ENCODE measurements around the gene CELF4. TPM values are rescaled to one million over a fixed set of nuclear protein-coding genes. Genes with fewer than 3 reads are reported as not detected.

The CELF4 gene
- total and polyA plus RNA-seq, 5 donors from 2014 or later, result 0.08 to 0.30 (median 0.08) TPM; not detected in 2

DNA sequence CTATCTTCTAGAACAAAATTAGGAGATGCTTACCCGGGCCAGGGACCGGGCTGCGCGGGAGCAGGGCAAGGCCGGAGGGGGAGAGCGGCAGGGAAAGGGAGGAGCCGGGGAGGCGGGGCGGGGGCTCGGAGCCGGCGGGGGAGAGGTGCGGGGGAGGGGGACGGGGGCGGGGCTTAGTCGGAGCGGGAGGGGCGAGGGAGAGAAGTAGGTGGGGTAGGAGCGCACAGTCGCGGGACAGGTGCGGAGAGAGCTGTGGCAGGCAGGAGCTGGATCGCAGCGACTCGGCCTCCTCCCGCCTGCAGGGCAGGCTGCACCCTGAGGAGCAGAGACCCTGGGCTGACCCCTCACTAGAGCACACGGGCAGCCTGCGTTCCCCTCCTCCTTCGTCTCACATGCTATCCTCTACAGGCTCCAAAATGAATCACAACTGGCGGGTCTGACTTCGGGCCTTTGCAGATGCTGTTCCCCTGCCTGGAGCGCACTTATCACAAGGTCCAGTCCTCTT lies 290.3 kb downstream of the CELF4 start:
- Mint-ChIP-seq H3K27me3 (peaks cover 20% of the 10 kb centered on the region), H3K4me3 (peak overlapping the region in 1 of 4 donors; percentile 29), H3K4me1 (peaks cover 0 to 3% (median 0%) of the 10 kb centered on the region in 4 donors), H3K27ac (no peak overlapping the region), H3K36me3 (no peaks in the 10 kb centered on the region), H3K9me3 (peaks cover 0 to 4% (median 0%) of the 10 kb centered on the region in 7 donors)
- Histone ChIP-seq H3K27ac (ENCODE audit: insufficient read depth, low read length, poor library complexity, severe bottlenecking) (no peak overlapping the region), H3K4me1 (ENCODE audit: control insufficient read depth, insufficient read depth, low read length, poor library complexity, severe bottlenecking) (no peaks in the 10 kb centered on the region), H3K27me3 (ENCODE audit: control insufficient read depth, insufficient read depth, low read length) (no peaks in the 10 kb centered on the region), H3K36me3 (ENCODE audit: control insufficient read depth, insufficient read depth, low read length) (no peaks in the 10 kb centered on the region), H3K9me3 (ENCODE audit: control insufficient read depth in 2 of 2, low read length in 2 of 2) (no peaks in the 10 kb centered on the region), H3K4me3 (ENCODE audit: low read depth, low read length) (no peak overlapping the region)
- ATAC-seq (ENCODE audit: low read depth in 2 of 2) (no peak), DNase-seq (no peak)

DNA sequence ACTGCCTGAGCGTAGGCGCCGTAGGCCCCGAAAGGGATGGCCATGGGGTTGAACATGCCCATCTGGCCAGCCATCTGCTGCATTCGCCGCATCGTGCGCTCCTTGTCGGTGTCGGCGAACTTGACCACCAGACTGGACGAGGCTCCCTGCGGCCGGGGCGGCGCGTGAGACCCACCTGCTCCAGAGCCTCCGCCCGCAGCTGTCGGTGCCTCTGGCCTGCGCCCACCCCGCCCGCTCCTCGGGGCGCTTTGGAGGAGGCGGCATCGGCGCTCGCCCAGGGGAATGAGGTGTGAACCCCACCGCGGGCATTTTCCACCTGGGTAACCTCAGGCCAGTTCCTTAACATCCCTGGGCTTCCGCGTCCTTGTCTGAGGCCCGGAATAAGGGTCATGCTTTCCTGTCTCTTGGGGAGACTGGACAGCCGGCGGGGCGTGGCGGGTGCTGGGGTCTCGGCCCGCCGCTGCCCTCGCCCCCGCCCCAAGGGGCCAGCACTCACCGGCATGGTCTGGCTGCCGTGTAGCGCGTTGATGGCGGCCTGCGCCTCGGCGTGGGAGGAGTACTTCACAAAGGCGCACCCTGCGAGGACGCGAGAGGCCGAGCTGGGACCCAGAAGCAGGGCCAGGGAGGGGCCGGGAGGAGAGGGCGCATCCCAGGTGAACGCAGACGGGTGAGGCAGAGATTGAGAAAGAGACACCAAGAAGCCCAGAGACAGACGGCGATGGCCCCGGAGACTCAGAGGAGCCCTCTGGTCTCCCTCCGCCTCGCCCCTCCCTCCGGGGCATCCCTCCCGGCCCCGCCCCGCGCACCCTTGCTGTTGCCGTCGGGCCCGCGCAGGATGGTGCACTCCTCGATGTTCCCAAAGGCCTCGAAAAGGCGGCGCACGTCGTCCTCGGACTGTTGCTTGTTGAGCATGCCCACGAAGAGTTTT lies 291.0 kb downstream of the CELF4 start:
- Mint-ChIP-seq H3K9me3 (peaks cover 0 to 4% (median 0%) of the 10 kb centered on the region in 7 donors), H3K27ac (no peak overlapping the region), H3K27me3 (peaks cover 20% of the 10 kb centered on the region), H3K4me3 (no peak overlapping the region), H3K36me3 (no peaks in the 10 kb centered on the region), H3K4me1 (peaks cover 0 to 3% (median 0%) of the 10 kb centered on the region in 4 donors)
- Histone ChIP-seq H3K9me3 (ENCODE audit: control insufficient read depth in 2 of 2, low read length in 2 of 2) (no peaks in the 10 kb centered on the region), H3K4me3 (ENCODE audit: low read depth, low read length) (no peak overlapping the region), H3K36me3 (ENCODE audit: control insufficient read depth, insufficient read depth, low read length) (no peaks in the 10 kb centered on the region), H3K27ac (ENCODE audit: insufficient read depth, low read length, poor library complexity, severe bottlenecking) (no peak overlapping the region), H3K27me3 (ENCODE audit: control insufficient read depth, insufficient read depth, low read length) (no peaks in the 10 kb centered on the region), H3K4me1 (ENCODE audit: control insufficient read depth, insufficient read depth, low read length, poor library complexity, severe bottlenecking) (no peaks in the 10 kb centered on the region)
- DNase-seq (no peak), ATAC-seq (ENCODE audit: low read depth in 2 of 2) (no peak)

DNA sequence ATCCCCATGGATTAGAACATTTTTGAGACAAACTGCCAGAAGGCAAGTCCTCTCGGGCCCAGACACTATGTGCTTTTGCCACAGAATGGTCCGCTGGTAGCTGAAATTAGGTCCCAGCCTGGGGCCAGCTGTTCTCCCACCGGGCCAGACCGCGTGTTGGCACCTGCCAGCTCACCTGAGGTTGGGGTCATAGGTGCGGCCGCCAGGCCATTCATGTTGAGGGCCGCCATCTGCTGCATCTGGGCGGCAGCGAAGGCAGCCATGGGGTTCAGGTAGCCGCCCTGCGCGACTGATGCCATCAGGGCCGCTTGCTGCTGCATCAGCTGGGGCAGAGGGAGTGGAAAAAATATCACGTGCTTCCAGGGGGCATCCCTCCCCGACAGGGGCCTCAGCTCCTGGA lies 292.8 kb downstream of the CELF4 start:
- Mint-ChIP-seq H3K36me3 (no peaks in the 10 kb centered on the region), H3K4me1 (peaks cover 0 to 3% (median 0%) of the 10 kb centered on the region in 4 donors), H3K27ac (no peak overlapping the region), H3K4me3 (no peak overlapping the region), H3K27me3 (peaks cover 16% of the 10 kb centered on the region), H3K9me3 (peaks cover 0 to 6% (median 0%) of the 10 kb centered on the region in 7 donors)
- Histone ChIP-seq H3K36me3 (ENCODE audit: control insufficient read depth, insufficient read depth, low read length) (no peaks in the 10 kb centered on the region), H3K4me1 (ENCODE audit: control insufficient read depth, insufficient read depth, low read length, poor library complexity, severe bottlenecking) (no peaks in the 10 kb centered on the region), H3K4me3 (ENCODE audit: low read depth, low read length) (no peak overlapping the region), H3K27ac (ENCODE audit: insufficient read depth, low read length, poor library complexity, severe bottlenecking) (no peak overlapping the region), H3K27me3 (ENCODE audit: control insufficient read depth, insufficient read depth, low read length) (no peaks in the 10 kb centered on the region), H3K9me3 (ENCODE audit: control insufficient read depth in 2 of 2, low read length in 2 of 2) (no peaks in the 10 kb centered on the region)
- ATAC-seq (ENCODE audit: low read depth in 2 of 2), result no peak
- no peak for DNase-seq

DNA sequence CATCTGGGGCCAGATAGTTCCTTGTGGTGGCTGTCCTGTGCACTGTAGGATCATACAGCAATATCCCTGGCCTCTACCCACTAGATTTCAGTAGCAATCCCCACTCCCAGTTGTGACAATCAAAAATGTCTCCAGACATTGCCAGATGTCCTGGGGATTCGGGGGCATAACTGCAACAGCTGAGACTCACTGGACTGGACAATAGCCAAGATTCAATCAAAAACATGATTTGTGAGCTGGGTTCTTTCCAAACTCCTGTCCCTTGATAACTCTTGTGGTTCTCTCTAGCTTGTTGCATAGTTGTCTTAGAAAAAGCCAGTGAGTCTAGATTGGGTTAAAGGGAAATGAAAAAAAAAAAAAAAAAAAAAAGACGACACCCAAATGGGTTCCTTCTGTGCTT lies 293.4 kb downstream of the CELF4 start:
- H3K27me3 ChIP-seq (ENCODE audit: control insufficient read depth, insufficient read depth, low read length), result no peaks in the 10 kb centered on the region
- H3K4me1 ChIP-seq (ENCODE audit: control insufficient read depth, insufficient read depth, low read length, poor library complexity, severe bottlenecking), result no peaks in the 10 kb centered on the region
- peaks cover 16% of the 10 kb centered on the region for H3K27me3 Mint-ChIP-seq
- no peaks in the 10 kb centered on the region for H3K9me3 ChIP-seq (ENCODE audit: control insufficient read depth in 2 of 2, low read length in 2 of 2)
- H3K4me3 ChIP-seq (ENCODE audit: low read depth, low read length), result no peak overlapping the region
- no peaks in the 10 kb centered on the region for H3K36me3 Mint-ChIP-seq
- DNase-seq (no peak), ATAC-seq (ENCODE audit: low read depth in 2 of 2) (no peak)
- no peak overlapping the region for H3K4me3 Mint-ChIP-seq
- peaks cover 0 to 6% (median 0%) of the 10 kb centered on the region in 7 donors for H3K9me3 Mint-ChIP-seq
- no peaks in the 10 kb centered on the region for H3K36me3 ChIP-seq (ENCODE audit: control insufficient read depth, insufficient read depth, low read length)
- H3K27ac Mint-ChIP-seq, result no peak overlapping the region
- no peak overlapping the region for H3K27ac ChIP-seq (ENCODE audit: insufficient read depth, low read length, poor library complexity, severe bottlenecking)
- peaks cover 0 to 3% (median 0%) of the 10 kb centered on the region in 4 donors for H3K4me1 Mint-ChIP-seq

DNA sequence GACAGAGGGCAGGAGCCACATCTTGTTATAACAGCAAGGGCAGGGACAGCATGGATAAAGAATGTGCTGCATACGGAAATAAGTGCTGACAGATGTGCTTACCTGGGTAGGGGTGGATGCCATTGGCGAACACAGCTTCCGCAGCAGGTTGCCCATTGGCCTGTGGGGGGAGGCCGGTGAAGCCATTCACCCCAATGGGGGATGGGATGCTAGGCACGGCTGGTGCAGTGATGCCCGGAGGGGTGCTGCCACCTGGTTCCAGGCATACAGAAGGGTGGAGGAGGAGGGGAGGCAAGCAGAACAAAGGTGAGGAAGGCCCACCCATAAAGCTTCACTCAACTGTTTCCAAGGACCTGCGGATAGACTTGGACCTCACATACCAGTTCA lies 294.9 kb downstream of the CELF4 start:
- no peak overlapping the region for H3K4me3 Mint-ChIP-seq
- Histone ChIP-seq H3K4me3 (ENCODE audit: low read depth, low read length) (no peak overlapping the region), H3K4me1 (ENCODE audit: control insufficient read depth, insufficient read depth, low read length, poor library complexity, severe bottlenecking) (no peaks in the 10 kb centered on the region), H3K27me3 (ENCODE audit: control insufficient read depth, insufficient read depth, low read length) (no peaks in the 10 kb centered on the region), H3K27ac (ENCODE audit: insufficient read depth, low read length, poor library complexity, severe bottlenecking) (no peak overlapping the region), H3K36me3 (ENCODE audit: control insufficient read depth, insufficient read depth, low read length) (no peaks in the 10 kb centered on the region), H3K9me3 (ENCODE audit: control insufficient read depth in 2 of 2, low read length in 2 of 2) (no peaks in the 10 kb centered on the region)
- H3K36me3 Mint-ChIP-seq, result no peaks in the 10 kb centered on the region
- peaks cover 0 to 3% (median 0%) of the 10 kb centered on the region in 4 donors for H3K4me1 Mint-ChIP-seq
- no peak for DNase-seq
- peaks cover 0 to 4% (median 0%) of the 10 kb centered on the region in 7 donors for H3K9me3 Mint-ChIP-seq
- no peak for ATAC-seq (ENCODE audit: low read depth in 2 of 2)
- H3K27ac Mint-ChIP-seq, result peak overlapping the region in 1 of 3 donors; percentile 74
- peaks cover 7% of the 10 kb centered on the region for H3K27me3 Mint-ChIP-seq

DNA sequence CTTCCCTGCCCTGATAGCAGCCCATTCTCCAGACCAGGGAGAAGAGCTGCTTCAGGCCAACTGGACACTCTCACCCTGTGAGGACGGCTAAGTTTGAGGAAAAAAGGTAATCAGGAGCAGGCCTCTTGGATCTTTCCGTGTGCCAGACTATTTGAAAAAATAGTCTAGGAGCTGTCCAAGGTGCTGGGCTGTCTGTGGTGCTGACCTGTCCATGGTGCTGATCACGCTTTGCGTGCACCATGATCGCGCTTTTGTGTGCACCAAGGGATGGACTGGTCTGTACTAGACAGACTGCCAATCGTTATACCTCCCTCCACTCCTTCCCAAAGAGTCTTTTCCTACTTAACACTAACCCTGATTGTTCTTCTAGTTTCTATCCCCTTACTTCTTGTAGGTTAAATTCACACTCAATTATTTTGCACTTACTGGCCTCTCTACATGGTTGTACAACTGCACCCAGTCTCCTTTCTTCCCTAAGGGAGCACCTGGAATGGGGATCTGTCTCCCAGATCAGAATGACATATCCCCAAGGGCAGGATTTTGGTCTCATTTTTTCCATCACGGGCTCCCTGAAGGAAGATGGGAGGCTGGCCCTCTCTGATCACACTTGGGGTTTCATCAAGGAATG lies 295.4 kb downstream of the CELF4 start:
- DNase-seq, result peak in 1 of 3 donors; percentile 12
- no peaks in the 10 kb centered on the region for H3K9me3 ChIP-seq (ENCODE audit: control insufficient read depth in 2 of 2, low read length in 2 of 2)
- no peak overlapping the region for H3K4me3 ChIP-seq (ENCODE audit: low read depth, low read length)

DNA sequence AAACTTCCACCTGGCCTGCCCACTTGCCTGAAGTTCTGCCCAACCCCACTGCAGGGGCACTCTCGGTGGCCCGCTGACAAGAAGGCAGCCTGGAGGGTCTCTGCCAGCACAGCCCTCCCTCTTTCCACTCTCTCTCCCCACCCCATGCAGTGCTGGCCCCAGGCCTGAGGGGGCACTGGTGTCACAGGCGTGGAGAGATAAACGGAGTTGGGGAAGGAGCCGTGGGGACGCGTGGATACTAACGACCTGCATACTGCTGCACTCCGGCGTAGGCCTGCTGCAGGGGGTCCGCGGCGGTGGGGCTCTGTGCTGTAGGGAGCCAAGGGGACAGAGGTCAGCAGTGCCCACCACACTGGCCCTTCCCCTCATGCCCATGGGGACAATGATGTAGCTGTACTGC lies 299.3 kb downstream of the CELF4 start:
- Histone ChIP-seq H3K4me3 (ENCODE audit: low read depth, low read length) (no peak overlapping the region), H3K27me3 (ENCODE audit: control insufficient read depth, insufficient read depth, low read length) (no peaks in the 10 kb centered on the region), H3K4me1 (ENCODE audit: control insufficient read depth, insufficient read depth, low read length, poor library complexity, severe bottlenecking) (no peaks in the 10 kb centered on the region), H3K36me3 (ENCODE audit: control insufficient read depth, insufficient read depth, low read length) (no peaks in the 10 kb centered on the region), H3K27ac (ENCODE audit: insufficient read depth, low read length, poor library complexity, severe bottlenecking) (no peak overlapping the region), H3K9me3 (ENCODE audit: control insufficient read depth in 2 of 2, low read length in 2 of 2) (no peaks in the 10 kb centered on the region)
- peaks cover 0 to 1% (median 0%) of the 10 kb centered on the region in 7 donors for H3K9me3 Mint-ChIP-seq
- no peak overlapping the region for H3K4me3 Mint-ChIP-seq
- no peaks in the 10 kb centered on the region for H3K4me1 Mint-ChIP-seq
- H3K36me3 Mint-ChIP-seq, result no peaks in the 10 kb centered on the region
- peaks cover 7% of the 10 kb centered on the region for H3K27me3 Mint-ChIP-seq
- DNase-seq (no peak), ATAC-seq (ENCODE audit: low read depth in 2 of 2) (no peak)
- H3K27ac Mint-ChIP-seq, result no peak overlapping the region

More for the DNA sequence above, 295.4 kb downstream of the CELF4 start:
- ATAC-seq (ENCODE audit: low read depth in 2 of 2), result no peak
- no peaks in the 10 kb centered on the region for H3K4me1 ChIP-seq (ENCODE audit: control insufficient read depth, insufficient read depth, low read length, poor library complexity, severe bottlenecking)
- peaks cover 0 to 4% (median 0%) of the 10 kb centered on the region in 7 donors for H3K9me3 Mint-ChIP-seq
- H3K36me3 ChIP-seq (ENCODE audit: control insufficient read depth, insufficient read depth, low read length), result no peaks in the 10 kb centered on the region
- H3K4me3 Mint-ChIP-seq, result no peak overlapping the region
- H3K27ac Mint-ChIP-seq, result no peak overlapping the region
- H3K36me3 Mint-ChIP-seq, result no peaks in the 10 kb centered on the region
- H3K27ac ChIP-seq (ENCODE audit: insufficient read depth, low read length, poor library complexity, severe bottlenecking), result no peak overlapping the region
- no peaks in the 10 kb centered on the region for H3K27me3 ChIP-seq (ENCODE audit: control insufficient read depth, insufficient read depth, low read length)
- no peaks in the 10 kb centered on the region for H3K4me1 Mint-ChIP-seq
- peaks cover 4% of the 10 kb centered on the region for H3K27me3 Mint-ChIP-seq
